IPS-20b (cell line): ENCODE measurements around the gene CLCF1.
"Not testable (repeated sequence)": the region's sequence is repeated elsewhere in the genome, so short reads cannot be mapped to it uniquely, and the experiment has no call there.

ENCODE experiments used
- H3K27ac ChIP-seq: one replicate; pipeline ENCODE4 v1.5.1; 2013; ENCODE audit warnings: low read length
- H3K27me3 ChIP-seq: 2 replicates; pipeline ENCODE4 v1.6.1; 2013; ENCODE audit warnings: mild to moderate bottlenecking, low read length, inconsistent platforms; ENCODE audit not compliant: insufficient read depth
- H3K36me3 ChIP-seq: 2 replicates; pipeline ENCODE4 v1.6.1; 2013; ENCODE audit warnings: low read depth, mild to moderate bottlenecking, inconsistent platforms, low read length, moderate library complexity; ENCODE audit not compliant: insufficient read depth
- H3K4me1 ChIP-seq: 2 replicates; pipeline ENCODE4 v1.6.1; 2013; ENCODE audit warnings: mild to moderate bottlenecking, control low read depth, inconsistent platforms, low read length, moderate library complexity; ENCODE audit not compliant: insufficient read depth
- H3K4me3 ChIP-seq: 2 replicates; pipeline ENCODE4 v1.5.1; 2013; ENCODE audit warnings: mild to moderate bottlenecking, low read length, inconsistent platforms
- H3K9ac ChIP-seq: 2 replicates; pipeline ENCODE4 v1.6.1; 2013; ENCODE audit warnings: low read depth, mild to moderate bottlenecking, inconsistent platforms, low read length, moderate library complexity
- H3K9me3 ChIP-seq: 2 replicates; pipeline ENCODE4 v1.6.1; 2013; ENCODE audit warnings: mild to moderate bottlenecking, low read depth, low read length, inconsistent platforms; ENCODE audit not compliant: insufficient read depth

The CLCF1 gene

GRCh38 chr11:67406969-67407687 is 33.7 kb upstream of the CLCF1 start:
- Histone ChIP-seq H3K27ac (no peak overlapping the region), H3K4me1 (peaks cover 6% of the 10 kb centered on the region; the same call in 1 of the 2 replicates), H3K36me3 (no peaks in the 10 kb centered on the region), H3K4me3 (no peak overlapping the region), H3K9me3 (no peaks in the 10 kb centered on the region), H3K9ac (no peak overlapping the region), H3K27me3 (peaks cover 10% of the 10 kb centered on the region)

- Histone ChIP-seq H3K9ac (no peak overlapping the region), H3K36me3 (no peaks in the 10 kb centered on the region), H3K27ac (no peak overlapping the region), H3K4me1 (peaks cover 8% of the 10 kb centered on the region; the same call in 1 of the 2 replicates), H3K9me3 (no peaks in the 10 kb centered on the region), H3K27me3 (peaks cover 4% of the 10 kb centered on the region; the same call in 1 of the 2 replicates), H3K4me3 (no peak overlapping the region)
Measured at GRCh38 chr11:67406420-67406968, 33.1 kb upstream of the CLCF1 start.

- H3K27ac ChIP-seq, result no peak overlapping the region
- H3K9me3 ChIP-seq, result no peaks in the 10 kb centered on the region
- H3K36me3 ChIP-seq, result no peaks in the 10 kb centered on the region
- no peaks in the 10 kb centered on the region for H3K27me3 ChIP-seq
- H3K9ac ChIP-seq, result no peak overlapping the region
- no peak overlapping the region for H3K4me3 ChIP-seq
- H3K4me1 ChIP-seq, result peaks cover 8% of the 10 kb centered on the region; the same call in 1 of the 2 replicates
Measured at GRCh38 chr11:67405688-67406339, 32.4 kb upstream of the CLCF1 start.

DNA sequence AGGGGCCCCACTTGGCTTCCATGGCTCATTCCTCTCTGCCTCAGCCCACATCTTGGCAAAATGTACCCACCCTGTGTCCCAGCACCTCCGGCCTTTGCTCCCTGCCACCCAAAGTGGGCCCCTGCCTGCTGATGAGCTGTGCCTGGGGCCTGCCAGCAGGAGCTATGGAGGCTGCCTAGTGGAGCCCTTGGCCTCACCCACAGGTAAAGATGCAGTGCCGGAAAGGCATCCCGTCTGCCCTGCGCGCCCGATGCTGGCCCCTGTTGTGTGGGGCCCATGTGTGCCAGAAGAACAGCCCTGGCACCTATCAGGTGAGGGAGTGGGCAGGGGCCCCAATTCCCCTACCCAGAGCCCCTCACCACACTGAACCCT is 31.8 kb upstream of the CLCF1 start:
- H3K9me3 ChIP-seq, result no peaks in the 10 kb centered on the region
- no peak overlapping the region for H3K27ac ChIP-seq
- H3K36me3 ChIP-seq, result peaks cover 4% of the 10 kb centered on the region; the same call in 1 of the 2 replicates
- H3K27me3 ChIP-seq, result no peaks in the 10 kb centered on the region
- no peak overlapping the region for H3K9ac ChIP-seq
- H3K4me3 ChIP-seq, result no peak overlapping the region
- H3K4me1 ChIP-seq, result peaks cover 8% of the 10 kb centered on the region; the same call in 1 of the 2 replicates

GRCh38 chr11:67404515-67405195 is 31.3 kb upstream of the CLCF1 start:
- Histone ChIP-seq H3K4me3 (no peak overlapping the region), H3K4me1 (peaks cover 6% of the 10 kb centered on the region; the same call in 1 of the 2 replicates), H3K36me3 (peaks cover 8% of the 10 kb centered on the region; the same call in 1 of the 2 replicates), H3K27ac (no peak overlapping the region), H3K9me3 (no peaks in the 10 kb centered on the region), H3K9ac (no peak overlapping the region), H3K27me3 (no peaks in the 10 kb centered on the region)

GRCh38 chr11:67403085-67403484 is 29.7 kb upstream of the CLCF1 start:
- H3K9me3 ChIP-seq, H3K9ac ChIP-seq, H3K4me1 ChIP-seq, H3K27me3 ChIP-seq, H3K27ac ChIP-seq, H3K4me3 ChIP-seq: not testable (repeated sequence)
- H3K36me3 ChIP-seq, result peaks cover 22% of the 10 kb centered on the region

- H3K27ac ChIP-seq, H3K4me1 ChIP-seq, H3K9me3 ChIP-seq, H3K27me3 ChIP-seq: not testable (repeated sequence)
- H3K4me3 ChIP-seq, result peak overlapping the region; percentile 56
- H3K9ac ChIP-seq, result peak overlapping the region; percentile 61; the same call in 1 of the 2 replicates
- H3K36me3 ChIP-seq, result peaks cover 30% of the 10 kb centered on the region
Measured at GRCh38 chr11:67402192-67402839, 28.9 kb upstream of the CLCF1 start.

GRCh38 chr11:67401495-67402191 is 28.2 kb upstream of the CLCF1 start, which contains the start of gene PPP1CA:
Gene PPP1CA (minus strand): TSS chr11:67401858. CDS start chr11:67401782, 76 bp downstream.
- peaks cover 5% of the 10 kb centered on the region; the same call in 1 of the 2 replicates for H3K4me1 ChIP-seq

DNA sequence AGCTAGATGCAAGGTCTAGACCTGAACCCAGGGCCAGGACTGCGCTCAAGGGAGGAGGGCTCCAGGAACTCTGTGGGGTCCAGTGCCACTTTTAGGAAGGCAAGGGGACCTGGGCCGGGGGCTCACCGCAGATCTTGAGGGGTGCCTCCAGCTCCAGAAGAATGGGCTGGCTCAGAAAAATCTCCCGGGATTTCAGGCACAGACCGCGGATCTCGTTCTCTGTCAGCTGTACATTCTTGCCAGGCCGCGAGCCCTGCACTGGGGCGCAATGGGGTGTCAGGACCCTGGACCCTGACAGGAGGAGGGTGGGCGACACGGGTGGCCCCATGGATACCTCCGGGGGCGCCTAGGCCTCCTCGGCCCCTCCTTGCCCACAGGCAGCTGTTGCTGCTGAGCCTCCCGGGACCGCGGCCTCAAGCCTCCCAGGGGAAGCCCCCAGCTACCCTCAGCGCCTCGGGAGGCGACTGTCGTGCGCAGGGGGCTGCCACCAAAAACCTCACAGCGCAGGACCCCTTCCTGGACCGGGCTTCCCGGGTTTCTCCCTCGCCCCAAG is 27.6 kb upstream of the CLCF1 start:
- H3K9ac ChIP-seq, result peak overlapping the region; percentile 92
- peaks cover 41% of the 10 kb centered on the region for H3K36me3 ChIP-seq
- H3K27ac ChIP-seq, result no peak overlapping the region
- H3K4me3 ChIP-seq, result peak overlapping the region; percentile 83
- H3K9me3 ChIP-seq, result no peaks in the 10 kb centered on the region
- H3K27me3 ChIP-seq, result no peaks in the 10 kb centered on the region
- peaks cover 5% of the 10 kb centered on the region; the same call in 1 of the 2 replicates for H3K4me1 ChIP-seq

More at GRCh38 chr11:67401495-67402191, 28.2 kb upstream of the CLCF1 start, which contains the start of gene PPP1CA:
- peak within 1 kb of the TSS; percentile 92 for H3K9ac ChIP-seq
- H3K27me3 ChIP-seq, result no peaks in the 10 kb centered on the region
- peak within 1 kb of the TSS; percentile 83 for H3K4me3 ChIP-seq
- H3K27ac ChIP-seq, result no peak within 1 kb of the TSS
- H3K36me3 ChIP-seq, result peaks cover 35% of the 10 kb centered on the region
- H3K9me3 ChIP-seq, result no peaks in the 10 kb centered on the region

GRCh38 chr11:67400251-67400941 is 27.0 kb upstream of the CLCF1 start:
- H3K4me1 ChIP-seq, result peaks cover 5% of the 10 kb centered on the region; the same call in 1 of the 2 replicates
- peak overlapping the region; percentile 92; the same call in 1 of the 2 replicates for H3K9ac ChIP-seq
- H3K4me3 ChIP-seq, result peak overlapping the region; percentile 83
- no peaks in the 10 kb centered on the region for H3K9me3 ChIP-seq
- H3K27me3 ChIP-seq, result no peaks in the 10 kb centered on the region
- peaks cover 47% of the 10 kb centered on the region for H3K36me3 ChIP-seq
- no peak overlapping the region for H3K27ac ChIP-seq
